ENCODE results near the gene FAM216A.
A peak's percentile ranks its signal among the peaks of the same experiment; 100 is the strongest.
"Not testable (repeated sequence)": the region's sequence is repeated elsewhere in the genome, so short reads cannot be mapped to it uniquely, and the experiment has no call there.

The FAM216A gene

DNA sequence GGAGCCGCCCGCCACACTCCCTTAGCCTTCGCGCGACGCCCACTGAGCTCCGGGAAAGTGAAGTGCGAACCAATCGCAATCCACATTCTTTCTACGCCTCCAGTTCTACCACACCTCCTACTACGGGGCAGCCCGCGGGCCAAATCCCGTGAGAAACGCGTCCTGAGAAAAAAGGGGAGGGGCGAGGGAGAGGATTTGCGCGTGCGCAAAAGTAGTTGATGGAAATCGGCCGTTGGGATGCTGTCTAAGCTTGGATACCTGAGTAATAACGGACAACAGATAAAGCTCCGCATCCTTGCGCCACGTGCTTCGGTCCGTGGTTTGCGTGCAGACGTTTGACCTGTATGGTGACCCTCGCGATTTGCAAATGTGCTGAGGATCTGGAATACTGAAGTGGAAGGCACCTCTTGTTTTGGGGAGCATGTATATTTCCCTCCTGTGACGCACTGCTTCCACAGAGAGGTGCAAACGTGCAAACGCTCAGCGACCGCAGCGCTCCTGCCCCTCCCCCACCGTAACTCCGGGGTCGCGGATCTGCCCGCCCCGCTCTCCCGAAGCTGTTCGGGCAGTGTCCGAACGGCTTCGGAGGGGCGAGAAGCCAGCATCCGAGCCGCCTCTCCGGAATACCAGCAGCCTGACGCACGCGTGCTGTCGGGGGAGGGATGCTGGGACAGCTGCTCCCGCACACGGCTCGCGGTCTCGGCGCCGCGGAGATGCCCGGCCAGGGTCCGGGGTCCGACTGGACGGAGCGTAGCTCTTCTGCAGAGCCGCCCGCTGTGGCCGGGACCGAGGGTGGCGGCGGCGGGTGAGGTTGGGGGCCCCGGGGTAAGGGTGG lies at the start of gene FAM216A, which contains the start of gene GPN3:
Gene FAM216A, plus strand, starts transcription at position 632 of the 835 bp plus-strand sequence. Its CDS starts 31 bp downstream, at position 663.
Gene GPN3, minus strand, starts transcription at position 44 of the 835 bp plus-strand sequence. CDS start 54 bp downstream, outside the sequence.
- H3K27ac ChIP-seq: peak within 1 kb of the TSS; percentile 54
- peak; percentile 95 for DNase-seq (ENCODE audit: low read depth, low spot score)

- not testable (repeated sequence) for DNase-seq (ENCODE audit: low read depth, low spot score); H3K27ac ChIP-seq
Observed at GRCh38 chr12:110420644-110421043, 48.0 kb upstream of the FAM216A start.

DNA sequence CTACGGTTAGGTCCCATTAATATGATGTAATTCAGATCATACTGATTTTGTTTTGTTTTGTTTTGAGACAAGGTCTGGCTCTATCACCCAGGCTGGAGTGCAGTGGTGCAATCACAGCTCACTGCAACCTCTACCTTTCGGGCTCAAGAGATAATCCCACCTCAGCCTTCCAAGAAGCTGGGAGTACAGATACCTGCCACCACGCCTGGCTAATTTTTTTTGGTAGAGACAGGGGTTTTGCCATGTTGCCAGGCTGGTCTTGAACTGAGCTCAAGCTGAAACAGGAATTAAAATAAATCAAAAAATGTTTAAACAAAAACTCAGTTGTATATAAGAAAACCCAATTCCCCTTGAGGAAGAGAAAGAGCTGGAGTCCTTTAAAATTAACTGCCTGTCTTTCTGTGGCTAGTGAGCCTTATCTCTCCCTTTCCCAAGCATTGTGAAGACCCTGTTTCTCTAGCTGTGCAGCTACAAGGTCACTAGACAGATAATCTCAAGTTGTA lies 47.4 kb upstream of the FAM216A start:
- DNase-seq (ENCODE audit: low read depth, low spot score): no peak

DNA sequence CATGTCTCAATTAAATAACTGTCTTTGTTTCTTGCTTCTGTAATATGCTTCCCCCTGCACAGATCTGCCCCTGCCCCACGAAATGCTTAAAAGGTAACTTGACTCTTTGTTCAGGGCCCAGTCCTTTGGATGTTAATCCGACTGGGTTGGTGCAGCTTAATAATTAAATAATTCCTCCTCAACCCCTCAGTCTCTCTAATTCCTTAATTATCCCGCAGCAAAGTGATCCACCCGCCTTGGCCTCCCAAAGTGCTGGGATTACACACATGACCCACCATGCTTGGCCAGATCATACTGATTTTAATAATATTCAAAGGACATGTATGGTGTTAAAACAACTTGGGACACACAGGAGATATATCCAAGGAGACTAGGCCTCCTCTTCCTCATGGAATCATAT lies 46.9 kb upstream of the FAM216A start:
- H3K27ac ChIP-seq: no peak overlapping the region

More for the DNA sequence above, 47.4 kb upstream of the FAM216A start:
- H3K27ac ChIP-seq: no peak overlapping the region

GRCh38 chr12:110424237-110424636 lies 44.4 kb upstream of the FAM216A start:
- DNase-seq (ENCODE audit: low read depth, low spot score): no peak

More for the DNA sequence above, 46.9 kb upstream of the FAM216A start:
- no peak for DNase-seq (ENCODE audit: low read depth, low spot score)

DNA sequence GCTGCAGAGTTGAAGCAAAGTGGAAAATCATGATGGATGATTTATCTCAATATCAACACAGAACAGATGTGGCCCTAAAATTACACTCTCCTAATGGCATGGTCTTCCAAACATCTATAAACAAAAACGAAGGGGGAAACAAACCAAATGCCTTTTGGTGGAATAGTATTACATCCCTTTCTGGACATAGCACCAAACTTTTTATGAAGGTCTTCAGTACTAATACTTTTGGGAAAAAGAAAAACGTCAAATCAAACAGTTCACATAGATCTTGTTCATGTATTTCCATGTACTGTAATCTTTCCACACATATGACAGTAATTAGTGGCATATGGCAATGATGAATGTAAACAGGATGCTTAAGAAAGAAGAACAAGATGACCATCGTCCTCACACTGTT lies 42.2 kb upstream of the FAM216A start:
- no peak for DNase-seq (ENCODE audit: low read depth, low spot score)
- H3K27ac ChIP-seq: no peak overlapping the region

More at GRCh38 chr12:110424237-110424636, 44.4 kb upstream of the FAM216A start:
- H3K27ac ChIP-seq: no peak overlapping the region

DNA sequence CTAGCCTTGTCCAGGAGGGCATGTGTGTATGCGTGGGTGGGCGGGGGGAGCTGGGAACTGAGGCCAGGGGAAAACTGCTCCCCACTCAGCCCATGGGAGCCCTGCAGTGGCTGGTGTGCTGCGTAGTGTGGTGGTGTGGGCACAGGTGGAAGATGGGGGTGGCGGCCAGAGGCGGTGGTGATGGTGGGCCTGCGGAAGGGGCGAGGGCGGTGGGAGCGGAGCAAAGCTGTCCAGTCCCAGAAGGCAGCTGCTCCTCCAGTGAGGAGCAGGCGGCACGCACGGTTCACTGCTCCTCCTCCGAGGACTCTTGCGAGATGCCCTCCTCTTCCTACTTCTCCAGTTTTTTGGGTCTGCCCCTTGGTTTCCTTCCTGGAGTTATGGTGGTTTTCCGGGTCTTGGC lies 39.0 kb upstream of the FAM216A start:
- not testable (repeated sequence) for H3K27ac ChIP-seq; DNase-seq (ENCODE audit: low read depth, low spot score)

GRCh38 chr12:110431957-110432587 lies 36.6 kb upstream of the FAM216A start:
- H3K27ac ChIP-seq: no peak overlapping the region
- DNase-seq (ENCODE audit: low read depth, low spot score): no peak

DNA sequence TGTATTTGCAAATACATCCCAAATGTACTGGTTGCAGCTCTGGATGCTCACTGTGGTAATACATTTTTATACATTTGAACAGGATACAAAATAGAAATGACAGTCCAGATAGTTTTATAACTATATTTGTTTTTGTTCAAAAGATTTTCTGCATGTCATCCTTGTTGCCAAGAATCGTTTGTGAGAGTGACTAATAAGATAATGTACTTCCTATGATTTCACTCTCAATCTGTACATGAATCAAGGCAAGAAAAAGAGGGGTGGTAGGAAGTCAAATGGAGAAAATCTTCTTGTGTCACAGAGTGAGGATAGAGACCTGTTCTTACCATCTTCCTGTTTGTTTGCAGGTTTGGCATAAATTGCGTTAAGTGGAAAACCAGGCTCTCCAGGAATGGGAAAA lies 32.4 kb upstream of the FAM216A start:
- no peak for DNase-seq (ENCODE audit: low read depth, low spot score)
- peak overlapping the region; percentile 21 for H3K27ac ChIP-seq

GRCh38 chr12:110444455-110444854 lies 24.2 kb upstream of the FAM216A start:
- DNase-seq (ENCODE audit: low read depth, low spot score): no peak

GRCh38 chr12:110449799-110450497 lies 18.7 kb upstream of the FAM216A start, which contains the start of gene ARPC3:
Gene ARPC3, minus strand, starts transcription at chr12:110450337. Its CDS starts 77 bp downstream, at chr12:110450260.
- peak within 1 kb of the TSS; percentile 88 for H3K27ac ChIP-seq
- DNase-seq (ENCODE audit: low read depth, low spot score): peak; percentile 82

More at GRCh38 chr12:110444455-110444854, 24.2 kb upstream of the FAM216A start:
- H3K27ac ChIP-seq: peak overlapping the region; percentile 14

DNA sequence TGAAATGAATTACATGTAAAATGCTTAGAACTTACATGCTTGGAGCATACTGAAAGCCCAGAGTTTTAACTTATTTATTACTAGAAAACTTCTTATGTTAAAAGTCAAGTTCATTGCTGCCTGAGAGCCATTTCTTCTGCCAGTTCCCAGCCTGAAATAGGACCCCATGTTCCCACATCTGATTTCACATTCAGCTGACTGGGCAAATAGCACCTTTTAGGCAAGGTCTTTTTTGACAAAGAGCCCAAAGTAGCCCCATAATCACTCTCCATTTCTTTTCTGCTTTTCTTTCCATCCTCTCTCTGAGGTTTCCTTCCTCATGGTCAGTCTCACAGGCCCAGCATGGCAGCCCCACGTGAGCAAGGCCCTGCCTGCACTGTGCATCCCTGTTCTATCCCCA lies 17.4 kb upstream of the FAM216A start:
- H3K27ac ChIP-seq: no peak overlapping the region

GRCh38 chr12:110453569-110454296 lies 14.9 kb upstream of the FAM216A start:
- H3K27ac ChIP-seq: no peak overlapping the region
- DNase-seq (ENCODE audit: low read depth, low spot score): no peak

More for the DNA sequence above, 17.4 kb upstream of the FAM216A start:
- DNase-seq (ENCODE audit: low read depth, low spot score): no peak

- no peak overlapping the region for H3K27ac ChIP-seq
- no peak for DNase-seq (ENCODE audit: low read depth, low spot score)
Observed at GRCh38 chr12:110458756-110459155, 9.9 kb upstream of the FAM216A start.

- not testable (repeated sequence) for H3K27ac ChIP-seq; DNase-seq (ENCODE audit: low read depth, low spot score)
Observed at GRCh38 chr12:110461189-110461588, 7.5 kb upstream of the FAM216A start.

DNA sequence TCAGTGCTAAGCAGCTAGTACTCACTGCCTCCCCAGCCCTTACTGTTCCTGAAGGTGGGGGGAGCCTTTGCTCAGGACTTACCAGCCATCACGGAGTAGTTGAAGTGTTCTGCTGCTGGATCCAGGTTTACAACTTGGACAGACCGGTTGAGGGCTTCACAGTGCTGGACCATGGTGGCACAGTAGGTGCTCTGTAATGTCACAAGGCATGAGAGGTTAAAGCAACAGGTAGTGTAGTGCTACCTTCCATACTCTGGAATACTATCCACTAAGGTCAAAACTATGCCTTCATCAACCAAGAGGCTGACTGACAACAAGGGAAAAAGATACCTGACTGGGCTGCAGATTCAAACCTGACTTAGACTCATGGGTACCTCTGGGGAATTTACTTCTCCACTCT lies 3.6 kb upstream of the FAM216A start:
- H3K27ac ChIP-seq: no peak overlapping the region
- DNase-seq (ENCODE audit: low read depth, low spot score): no peak

DNA sequence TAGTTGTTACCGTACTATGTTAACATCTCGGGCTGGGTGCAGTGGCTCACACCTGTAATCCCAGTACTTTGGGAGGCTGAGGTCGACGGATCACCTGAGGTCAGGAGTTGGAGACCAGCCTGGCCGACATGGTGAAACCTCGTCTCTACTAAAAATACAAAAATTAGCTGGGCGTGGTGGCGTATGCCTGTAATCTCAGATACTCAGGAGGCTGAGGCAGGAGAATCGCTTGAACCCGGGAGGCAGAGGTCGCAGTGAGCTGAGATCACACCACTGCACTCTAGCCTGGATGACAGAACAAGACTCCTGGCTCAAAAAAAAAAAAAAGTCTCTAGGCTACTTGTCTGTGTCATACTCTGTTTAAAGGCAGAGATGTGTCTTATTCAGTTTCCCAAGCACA lies 2.9 kb upstream of the FAM216A start:
- H3K27ac ChIP-seq: not testable (repeated sequence)

DNA sequence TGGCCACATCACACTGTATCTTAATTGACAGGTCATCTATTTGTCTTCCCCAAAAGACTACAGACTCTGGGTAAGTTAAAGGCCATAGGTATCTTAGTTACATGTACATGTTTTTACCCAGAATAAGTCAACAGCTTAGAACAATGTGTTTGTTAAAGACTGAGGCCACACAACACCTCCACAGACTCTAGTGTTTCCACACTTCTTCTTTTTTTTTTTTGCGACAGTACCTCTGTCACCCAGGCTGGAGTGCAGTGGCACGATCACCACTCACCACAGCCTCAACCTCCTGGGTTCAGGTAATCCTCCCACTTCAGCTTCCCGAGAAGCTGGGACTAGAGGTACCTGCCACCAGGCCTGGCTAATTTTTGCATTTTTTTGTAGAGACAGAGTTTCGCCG lies 1.9 kb upstream of the FAM216A start:
- H3K27ac ChIP-seq: no peak overlapping the region
- DNase-seq (ENCODE audit: low read depth, low spot score): no peak

More for the DNA sequence above, 2.9 kb upstream of the FAM216A start:
- not testable (repeated sequence) for DNase-seq (ENCODE audit: low read depth, low spot score)

- peak overlapping the region; percentile 54 for H3K27ac ChIP-seq
- DNase-seq (ENCODE audit: low read depth, low spot score): no peak
Observed at GRCh38 chr12:110467847-110468213, 815 bp upstream of the FAM216A start.

- no peak for DNase-seq (ENCODE audit: low read depth, low spot score)
- no peak overlapping the region for H3K27ac ChIP-seq
Observed at GRCh38 chr12:110475426-110475825, 6.8 kb downstream of the FAM216A start.

Measured in epithelial cell of prostate (primary cell).